ENCODE data around the gene HERPUD1.

DNA sequence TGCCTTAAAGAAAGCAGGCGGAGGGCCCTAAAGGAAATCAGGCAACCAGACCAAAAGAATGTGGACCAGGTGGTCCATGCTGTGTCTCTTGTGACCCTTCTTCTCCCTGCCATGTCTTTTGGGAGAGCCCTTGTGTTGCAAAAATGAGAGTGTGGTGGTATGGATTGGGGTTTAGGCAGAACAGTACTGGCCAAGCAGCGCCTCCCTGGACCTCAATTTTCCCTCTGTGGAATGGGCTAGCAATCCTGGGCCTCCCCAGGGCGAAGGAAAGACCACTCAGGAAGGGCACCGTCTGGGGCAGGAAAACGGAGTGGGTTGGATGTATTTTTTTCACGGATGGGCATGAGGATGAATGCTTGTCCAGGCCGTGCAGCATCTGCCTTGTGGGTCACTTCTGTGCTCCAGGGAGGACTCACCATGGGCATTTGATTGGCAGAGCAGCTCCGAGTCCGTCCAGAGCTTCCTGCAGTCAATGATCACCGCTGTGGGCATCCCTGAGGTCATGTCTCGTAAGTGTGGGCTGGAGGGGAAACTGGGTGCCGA, 49.9 kb downstream of the HERPUD1 start:
- TF ChIP-seq EP300 (IDR thresholded peaks at IDR 0.05; ENCODE audit: borderline replicate concordance) (no peak), YY1 (IDR thresholded peaks at IDR 0.05; ENCODE audit: low read depth) (no peak), CREB1 (IDR thresholded peaks at IDR 0.05; ENCODE audit: low read depth) (no peak), TEAD4 (IDR thresholded peaks at IDR 0.05) (no peak), TAF1 (IDR thresholded peaks at IDR 0.05; ENCODE audit: low read depth) (no peak), CEBPB (IDR thresholded peaks at IDR 0.05) (no peak), RAD21 (IDR thresholded peaks at IDR 0.05; ENCODE audit: low read depth) (no peak), NFIC (IDR thresholded peaks at IDR 0.05) (no peak), FOXM1 (IDR thresholded peaks at IDR 0.05; ENCODE audit: borderline replicate concordance, low read depth) (no peak), ZBTB7A (IDR thresholded peaks at IDR 0.05; ENCODE audit: low read depth) (no peak), TCF12 (IDR thresholded peaks at IDR 0.05; ENCODE audit: low read depth) (no peak)
- TF ChIP-seq, protein P1, sequence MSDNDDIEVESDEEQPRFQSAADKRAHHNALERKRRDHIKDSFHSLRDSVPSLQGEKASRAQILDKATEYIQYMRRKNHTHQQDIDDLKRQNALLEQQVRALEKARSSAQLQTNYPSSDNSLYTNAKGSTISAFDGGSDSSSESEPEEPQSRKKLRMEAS (IDR thresholded peaks at IDR 0.05) = no peak
- TF ChIP-seq, protein P2, sequence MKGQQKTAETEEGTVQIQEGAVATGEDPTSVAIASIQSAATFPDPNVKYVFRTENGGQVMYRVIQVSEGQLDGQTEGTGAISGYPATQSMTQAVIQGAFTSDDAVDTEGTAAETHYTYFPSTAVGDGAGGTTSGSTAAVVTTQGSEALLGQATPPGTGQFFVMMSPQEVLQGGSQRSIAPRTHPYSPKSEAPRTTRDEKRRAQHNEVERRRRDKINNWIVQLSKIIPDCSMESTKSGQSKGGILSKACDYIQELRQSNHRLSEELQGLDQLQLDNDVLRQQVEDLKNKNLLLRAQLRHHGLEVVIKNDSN (IDR thresholded peaks at IDR 0.05) = no peak
- TF ChIP-seq, protein P3, sequence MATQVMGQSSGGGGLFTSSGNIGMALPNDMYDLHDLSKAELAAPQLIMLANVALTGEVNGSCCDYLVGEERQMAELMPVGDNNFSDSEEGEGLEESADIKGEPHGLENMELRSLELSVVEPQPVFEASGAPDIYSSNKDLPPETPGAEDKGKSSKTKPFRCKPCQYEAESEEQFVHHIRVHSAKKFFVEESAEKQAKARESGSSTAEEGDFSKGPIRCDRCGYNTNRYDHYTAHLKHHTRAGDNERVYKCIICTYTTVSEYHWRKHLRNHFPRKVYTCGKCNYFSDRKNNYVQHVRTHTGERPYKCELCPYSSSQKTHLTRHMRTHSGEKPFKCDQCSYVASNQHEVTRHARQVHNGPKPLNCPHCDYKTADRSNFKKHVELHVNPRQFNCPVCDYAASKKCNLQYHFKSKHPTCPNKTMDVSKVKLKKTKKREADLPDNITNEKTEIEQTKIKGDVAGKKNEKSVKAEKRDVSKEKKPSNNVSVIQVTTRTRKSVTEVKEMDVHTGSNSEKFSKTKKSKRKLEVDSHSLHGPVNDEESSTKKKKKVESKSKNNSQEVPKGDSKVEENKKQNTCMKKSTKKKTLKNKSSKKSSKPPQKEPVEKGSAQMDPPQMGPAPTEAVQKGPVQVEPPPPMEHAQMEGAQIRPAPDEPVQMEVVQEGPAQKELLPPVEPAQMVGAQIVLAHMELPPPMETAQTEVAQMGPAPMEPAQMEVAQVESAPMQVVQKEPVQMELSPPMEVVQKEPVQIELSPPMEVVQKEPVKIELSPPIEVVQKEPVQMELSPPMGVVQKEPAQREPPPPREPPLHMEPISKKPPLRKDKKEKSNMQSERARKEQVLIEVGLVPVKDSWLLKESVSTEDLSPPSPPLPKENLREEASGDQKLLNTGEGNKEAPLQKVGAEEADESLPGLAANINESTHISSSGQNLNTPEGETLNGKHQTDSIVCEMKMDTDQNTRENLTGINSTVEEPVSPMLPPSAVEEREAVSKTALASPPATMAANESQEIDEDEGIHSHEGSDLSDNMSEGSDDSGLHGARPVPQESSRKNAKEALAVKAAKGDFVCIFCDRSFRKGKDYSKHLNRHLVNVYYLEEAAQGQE (IDR thresholded peaks at IDR 0.05; ENCODE audit: low read depth) = no peak
